ENCODE measurements around the gene PAQR9.

Gene PAQR9

DNA sequence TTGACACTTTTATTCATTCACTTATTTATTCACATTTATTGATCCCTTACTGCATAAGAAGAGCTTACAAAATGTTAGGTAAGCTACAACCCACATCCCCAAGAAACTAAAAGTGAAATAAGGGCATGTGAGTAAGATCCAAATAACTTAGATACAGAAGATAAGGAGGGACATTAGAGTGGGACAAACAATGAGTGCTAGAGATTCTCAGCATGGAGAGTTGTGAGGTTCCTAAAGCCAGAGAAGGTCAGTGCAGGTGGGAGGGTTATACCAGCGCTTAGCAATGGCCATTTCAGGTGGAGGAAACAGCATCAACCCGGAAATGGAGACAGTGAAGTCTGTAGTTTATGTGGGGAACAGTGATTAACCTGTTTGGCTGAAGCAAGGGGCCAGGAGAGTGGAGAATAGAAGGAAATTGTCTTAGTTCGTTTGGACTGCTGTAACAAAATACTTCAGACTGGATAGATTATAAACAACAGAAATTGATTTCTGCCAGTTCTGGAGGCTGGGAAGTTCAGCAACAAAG is 49.1 kb downstream of the PAQR9 start:
- no peak for DNase-seq (ENCODE audit: low read depth)

DNA sequence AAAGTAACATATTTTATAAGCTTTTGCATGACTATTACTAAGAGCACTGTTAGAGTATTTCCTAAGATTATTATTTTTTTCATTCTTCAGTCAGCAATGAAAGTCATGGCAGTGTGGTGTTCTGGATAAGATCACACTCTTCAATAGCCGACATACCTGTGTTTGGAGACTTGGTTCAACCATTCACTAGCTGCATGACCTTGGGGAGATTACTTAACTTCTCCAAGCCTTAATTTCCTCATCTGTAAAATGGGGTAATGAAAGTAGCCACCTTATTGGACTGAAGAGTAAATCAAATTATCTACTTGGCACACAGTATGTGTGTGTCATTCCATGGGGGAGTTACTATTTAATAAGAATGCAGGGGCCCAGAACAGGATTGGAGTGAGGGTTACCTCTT is 50.0 kb downstream of the PAQR9 start:
- DNase-seq (ENCODE audit: low read depth) = no peak

DNA sequence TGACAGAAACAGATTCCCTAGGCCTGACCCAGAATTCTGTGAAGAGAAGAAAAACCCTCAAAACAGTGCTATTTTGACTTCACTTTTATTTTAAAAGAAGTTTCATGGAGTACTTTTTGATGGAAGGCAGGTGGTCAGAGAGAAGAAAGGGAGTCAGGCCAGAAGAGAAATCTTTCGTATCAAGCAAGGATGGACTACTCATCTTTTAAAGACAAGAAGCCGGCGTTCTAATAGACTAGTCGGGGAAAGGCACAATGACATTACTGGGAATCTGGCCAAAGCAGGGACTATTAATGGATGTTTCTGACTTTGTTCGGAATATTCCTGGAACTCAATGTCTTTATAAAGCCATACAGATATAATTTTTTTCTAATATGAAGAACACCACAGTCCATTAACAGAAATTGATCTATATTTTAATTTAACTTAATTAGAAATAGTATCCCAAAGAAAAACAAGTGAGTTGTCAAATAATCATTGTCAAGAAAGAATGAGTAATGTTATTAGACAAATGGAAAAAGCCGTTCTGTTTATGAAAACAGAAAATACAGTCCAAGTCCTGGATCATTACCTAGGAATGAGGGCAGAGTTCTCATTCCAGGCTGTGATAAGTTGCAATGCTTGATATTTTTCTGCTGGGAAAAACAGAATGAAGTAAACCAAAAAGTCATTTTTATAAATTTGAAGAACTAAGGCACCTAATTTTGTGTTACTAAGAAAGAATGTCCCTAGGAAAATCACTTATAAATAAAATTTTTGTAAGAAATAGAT is 50.9 kb downstream of the PAQR9 start:
- DNase-seq (ENCODE audit: low read depth) = no peak

Data from activated T-cell treated with anti-CD3 and anti-CD28 coated beads for 24 hours (primary cell).